ENCODE results near the gene SIRT5. TPM values are rescaled to one million over a fixed set of nuclear protein-coding genes. Genes with fewer than 3 reads are reported as not detected.

SIRT5 gene
- polyA plus RNA-seq (2012; ENCODE audit: insufficient read length, low read depth): 5.4 TPM

- TF ChIP-seq FOXP2 (optimal IDR thresholded peaks at IDR 0.05; ENCODE audit: borderline replicate concordance, extremely low read depth, extremely low read length, insufficient read depth): peak; percentile 42
- no peak; the same call in none of the 2 replicates for TF ChIP-seq POLR2AphosphoS5 (IDR thresholded peaks at IDR 0.05; ENCODE audit: low read depth, low read length)
- 0 out of 2 replicates have a peak, but pooled peaks have one; percentile 14 for TF ChIP-seq TAF1 (IDR thresholded peaks at IDR 0.05; ENCODE audit: borderline replicate concordance, insufficient read depth, low read length)
- TF ChIP-seq REST (IDR thresholded peaks at IDR 0.05; ENCODE audit: insufficient read depth in 1 of 2, low read depth in 2 of 2, low read length in 2 of 2): 0 out of 4 replicates have a peak, but pooled peaks of 1 of the 2 experiments have one; percentile 25
These were observed at the start of gene SIRT5 for GRCh38 chr6:13574571-13575376. TSS of gene SIRT5 (plus strand) at chr6:13574601. CDS start at chr6:13584111, 9,510 bp downstream.

- TF ChIP-seq SIN3A (IDR thresholded peaks at IDR 0.05; ENCODE audit: borderline replicate concordance, insufficient read depth, low read length) (no peak), POLR2AphosphoS5 (IDR thresholded peaks at IDR 0.05; ENCODE audit: low read depth, low read length) (no peak), FOXP2 (optimal IDR thresholded peaks at IDR 0.05; ENCODE audit: borderline replicate concordance, extremely low read depth, extremely low read length, insufficient read depth) (no peak), TAF1 (IDR thresholded peaks at IDR 0.05; ENCODE audit: borderline replicate concordance, insufficient read depth, low read length) (no peak), REST (IDR thresholded peaks at IDR 0.05; ENCODE audit: insufficient read depth in 1 of 2, low read depth in 2 of 2, low read length in 2 of 2) (no peak)
These were observed 49.4 kb upstream of the SIRT5 start for GRCh38 chr6:13524801-13525508.

- TF ChIP-seq FOXP2 (optimal IDR thresholded peaks at IDR 0.05; ENCODE audit: borderline replicate concordance, extremely low read depth, extremely low read length, insufficient read depth): no peak
- TF ChIP-seq SIN3A (IDR thresholded peaks at IDR 0.05; ENCODE audit: borderline replicate concordance, insufficient read depth, low read length): no peak
- no peak for TF ChIP-seq TAF1 (IDR thresholded peaks at IDR 0.05; ENCODE audit: borderline replicate concordance, insufficient read depth, low read length)
- no peak for TF ChIP-seq REST (IDR thresholded peaks at IDR 0.05; ENCODE audit: insufficient read depth in 1 of 2, low read depth in 2 of 2, low read length in 2 of 2)
- TF ChIP-seq POLR2AphosphoS5 (IDR thresholded peaks at IDR 0.05; ENCODE audit: low read depth, low read length): no peak
These were observed 48.1 kb upstream of the SIRT5 start for GRCh38 chr6:13526357-13526726.

- TF ChIP-seq FOXP2 (optimal IDR thresholded peaks at IDR 0.05; ENCODE audit: borderline replicate concordance, extremely low read depth, extremely low read length, insufficient read depth) (no peak), POLR2AphosphoS5 (IDR thresholded peaks at IDR 0.05; ENCODE audit: low read depth, low read length) (no peak), SIN3A (IDR thresholded peaks at IDR 0.05; ENCODE audit: borderline replicate concordance, insufficient read depth, low read length) (no peak), TAF1 (IDR thresholded peaks at IDR 0.05; ENCODE audit: borderline replicate concordance, insufficient read depth, low read length) (no peak), REST (IDR thresholded peaks at IDR 0.05; ENCODE audit: insufficient read depth in 1 of 2, low read depth in 2 of 2, low read length in 2 of 2) (no peak)
These were observed 47.4 kb upstream of the SIRT5 start for GRCh38 chr6:13526727-13527670.
